ENCODE results near the gene CACNA1D. TPM values are rescaled to one million over a fixed set of nuclear protein-coding genes. Genes with fewer than 3 reads are reported as not detected.

Gene CACNA1D
- total and polyA plus RNA-seq, 2 experiments from 2014 or later = 5.2 to 27.8 TPM

DNA sequence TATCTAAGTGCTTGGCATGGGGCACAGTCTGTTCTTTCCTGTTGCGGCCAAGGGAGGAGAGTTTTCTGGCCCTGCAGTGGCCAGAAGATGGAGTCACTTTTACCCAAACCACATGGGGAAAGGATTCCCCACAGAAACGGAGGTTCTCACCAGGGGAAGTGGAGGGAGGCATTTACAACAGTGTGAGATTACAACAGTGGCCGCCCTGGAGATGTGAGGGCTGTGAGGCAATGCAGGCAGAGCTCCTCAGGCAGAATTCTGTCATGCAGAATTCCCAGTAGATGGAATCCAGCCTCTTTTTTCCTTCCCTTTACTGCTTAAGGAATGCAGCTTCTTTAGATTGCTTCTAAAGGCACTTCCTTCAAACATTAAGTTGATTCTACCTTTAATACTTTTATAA is 83.1 kb downstream of the CACNA1D start:
- Histone ChIP-seq H3K4me1 (ENCODE audit: insufficient read depth) (peaks cover 11% of the 10 kb centered on the region), H3K9me3 (ENCODE audit: low read depth) (no peaks in the 10 kb centered on the region), H3K27me3 (no peaks in the 10 kb centered on the region), H3K4me2 (no peak overlapping the region), H3K27ac (no peak overlapping the region), H2AFZ (no peak overlapping the region), H3K4me3 (no peak overlapping the region), H4K20me1 (ENCODE audit: insufficient read depth, poor library complexity, severe bottlenecking) (no peaks in the 10 kb centered on the region), H3K36me3 (replicated peaks; ENCODE audit: insufficient read depth, low read depth) (no peaks in the 10 kb centered on the region), H3K9me2 (replicated peaks; ENCODE audit: insufficient read depth) (no peaks in the 10 kb centered on the region), H3K79me2 (no peaks in the 10 kb centered on the region)
- TF ChIP-seq EZH2 (IDR thresholded peaks at IDR 0.05; ENCODE audit: borderline replicate concordance) (no peak), EZH2phosphoT487 (IDR thresholded peaks at IDR 0.05; ENCODE audit: low read depth, severe bottlenecking, unreplicated experiment) (no peak)
- TF ChIP-seq, protein P1, sequence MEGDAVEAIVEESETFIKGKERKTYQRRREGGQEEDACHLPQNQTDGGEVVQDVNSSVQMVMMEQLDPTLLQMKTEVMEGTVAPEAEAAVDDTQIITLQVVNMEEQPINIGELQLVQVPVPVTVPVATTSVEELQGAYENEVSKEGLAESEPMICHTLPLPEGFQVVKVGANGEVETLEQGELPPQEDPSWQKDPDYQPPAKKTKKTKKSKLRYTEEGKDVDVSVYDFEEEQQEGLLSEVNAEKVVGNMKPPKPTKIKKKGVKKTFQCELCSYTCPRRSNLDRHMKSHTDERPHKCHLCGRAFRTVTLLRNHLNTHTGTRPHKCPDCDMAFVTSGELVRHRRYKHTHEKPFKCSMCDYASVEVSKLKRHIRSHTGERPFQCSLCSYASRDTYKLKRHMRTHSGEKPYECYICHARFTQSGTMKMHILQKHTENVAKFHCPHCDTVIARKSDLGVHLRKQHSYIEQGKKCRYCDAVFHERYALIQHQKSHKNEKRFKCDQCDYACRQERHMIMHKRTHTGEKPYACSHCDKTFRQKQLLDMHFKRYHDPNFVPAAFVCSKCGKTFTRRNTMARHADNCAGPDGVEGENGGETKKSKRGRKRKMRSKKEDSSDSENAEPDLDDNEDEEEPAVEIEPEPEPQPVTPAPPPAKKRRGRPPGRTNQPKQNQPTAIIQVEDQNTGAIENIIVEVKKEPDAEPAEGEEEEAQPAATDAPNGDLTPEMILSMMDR (IDR thresholded peaks at IDR 0.05; ENCODE audit: poor library complexity) = no peak
- 40% methylated on average over 3 of the region's 3 CpGs for WGBS (ENCODE audit: low lambda C conversion rate, missing lambda C conversion rate)
- DNase-seq (ENCODE audit: low spot score) = peak; percentile 39

DNA sequence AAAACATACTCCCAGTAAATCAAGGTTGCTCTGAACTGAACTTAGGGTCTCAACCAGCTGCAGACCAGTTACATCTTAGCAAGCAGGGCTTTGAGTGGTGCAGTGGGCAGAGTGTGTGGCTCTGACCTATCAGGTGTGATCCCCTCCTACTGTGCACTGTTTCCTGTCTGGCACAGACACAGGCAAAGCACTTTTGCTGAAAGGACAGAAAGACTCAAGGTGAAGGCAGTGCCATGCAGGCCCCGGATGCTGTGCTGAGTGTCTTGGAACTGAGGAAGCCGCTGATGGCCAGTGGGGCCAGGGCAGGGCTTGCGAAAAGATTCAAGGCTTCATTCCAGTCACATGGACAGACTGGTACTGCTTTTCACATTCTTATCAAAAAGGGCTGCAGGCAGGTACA is 85.2 kb downstream of the CACNA1D start:
- H3K9me3 ChIP-seq (ENCODE audit: low read depth) = no peaks in the 10 kb centered on the region
- H3K4me3 ChIP-seq = no peak overlapping the region
- DNase-seq (ENCODE audit: low spot score) = no peak
- no peaks in the 10 kb centered on the region for H3K79me2 ChIP-seq
- peaks cover 11% of the 10 kb centered on the region for H3K4me1 ChIP-seq (ENCODE audit: insufficient read depth)
- H4K20me1 ChIP-seq (ENCODE audit: insufficient read depth, poor library complexity, severe bottlenecking) = no peaks in the 10 kb centered on the region
- no peaks in the 10 kb centered on the region for H3K27me3 ChIP-seq
- H3K36me3 ChIP-seq (replicated peaks; ENCODE audit: insufficient read depth, low read depth) = no peaks in the 10 kb centered on the region
- no peak overlapping the region for H3K4me2 ChIP-seq
- TF ChIP-seq, protein P1 (IDR thresholded peaks at IDR 0.05; ENCODE audit: poor library complexity) = no peak
- TF ChIP-seq EZH2phosphoT487 (IDR thresholded peaks at IDR 0.05; ENCODE audit: low read depth, severe bottlenecking, unreplicated experiment) = no peak
- no peak for TF ChIP-seq EZH2 (IDR thresholded peaks at IDR 0.05; ENCODE audit: borderline replicate concordance)
- no peak overlapping the region for H3K27ac ChIP-seq
- 90% methylated on average over 3 of the region's 3 CpGs for WGBS (ENCODE audit: low lambda C conversion rate, missing lambda C conversion rate)
- no peak overlapping the region for H2AFZ ChIP-seq
- H3K9me2 ChIP-seq (replicated peaks; ENCODE audit: insufficient read depth) = no peaks in the 10 kb centered on the region

DNA sequence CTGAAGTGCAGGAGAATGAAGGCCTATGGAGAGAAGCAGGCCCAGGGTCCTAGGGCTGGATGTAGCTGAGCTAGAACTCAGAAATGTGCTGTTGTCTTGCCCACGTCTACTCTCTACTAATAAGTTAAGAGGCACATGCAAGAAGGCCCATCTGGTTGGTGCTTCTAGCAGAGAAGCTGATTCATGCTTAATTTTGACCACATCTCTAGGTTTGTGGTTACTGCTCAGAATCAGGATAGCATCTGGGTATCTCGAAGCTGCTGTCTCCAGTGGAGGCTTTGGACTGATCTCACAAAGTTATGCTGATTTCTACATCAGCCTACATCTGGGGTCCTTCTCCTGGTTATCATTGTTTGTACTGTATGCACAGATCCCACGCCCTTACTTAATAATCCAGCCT is 87.3 kb downstream of the CACNA1D start:
- TF ChIP-seq EZH2 (IDR thresholded peaks at IDR 0.05; ENCODE audit: borderline replicate concordance) (no peak), EZH2phosphoT487 (IDR thresholded peaks at IDR 0.05; ENCODE audit: low read depth, severe bottlenecking, unreplicated experiment) (no peak)
- TF ChIP-seq, protein P1 (IDR thresholded peaks at IDR 0.05; ENCODE audit: poor library complexity) = no peak
- 84% methylated on average over 3 of the region's 3 CpGs for WGBS (ENCODE audit: low lambda C conversion rate, missing lambda C conversion rate)
- no peak overlapping the region for H2AFZ ChIP-seq
- no peaks in the 10 kb centered on the region for H4K20me1 ChIP-seq (ENCODE audit: insufficient read depth, poor library complexity, severe bottlenecking)
- no peak overlapping the region for H3K4me2 ChIP-seq
- H3K36me3 ChIP-seq (replicated peaks; ENCODE audit: insufficient read depth, low read depth) = no peaks in the 10 kb centered on the region
- peaks cover 11% of the 10 kb centered on the region for H3K4me1 ChIP-seq (ENCODE audit: insufficient read depth)
- H3K27me3 ChIP-seq = no peaks in the 10 kb centered on the region
- no peaks in the 10 kb centered on the region for H3K9me2 ChIP-seq (replicated peaks; ENCODE audit: insufficient read depth)
- no peaks in the 10 kb centered on the region for H3K79me2 ChIP-seq
- no peak for DNase-seq (ENCODE audit: low spot score)
- no peak overlapping the region for H3K4me3 ChIP-seq
- H3K27ac ChIP-seq = no peak overlapping the region
- H3K9me3 ChIP-seq (ENCODE audit: low read depth) = no peaks in the 10 kb centered on the region
